Panc1 (cell line): ENCODE results near the gene CRTC1. TPM values are rescaled to one million over a fixed set of nuclear protein-coding genes. Genes with fewer than 3 reads are reported as not detected.
A peak's percentile ranks its signal among the peaks of the same experiment; 100 is the strongest.

Experiments used
- ATAC-seq: fragments of 200-7000 bp; cut with Tn5 transposase; 2 replicates; pipeline ENCODE4 v1.9.1; 2020; ENCODE audit warnings: mild to moderate bottlenecking, moderate library complexity
- BruUV-seq: library from RNA; stranded (reverse); fragments of 400-500 nt; replicated peaks from 2 replicates; lab custom pipeline; 2021; lab: Mats Ljungman, UMichigan
- CTCF ChIA-PET: fragments of 300-600 bp; sonication (Branson Sonifier 250); formaldehyde crosslinking; loops from one replicate; lab custom pipeline; 2022; ENCODE audit warnings: antibody characterized with exemption; lab: Charles Lee
- POLR2A ChIA-PET: fragments of 300-600 bp; sonication (Branson Sonifier 250); formaldehyde crosslinking; loops from one replicate; lab custom pipeline; 2022; ENCODE audit warnings: antibody characterized with exemption; lab: Charles Lee
- DNase-seq: peaks from one replicate; pipeline ENCODE4 v3.0.0-alpha.2; 2010; ENCODE audit warnings: low read depth, low spot score
- H3K27ac ChIP-seq: 2 replicates; pipeline ENCODE4 v1.5.1; 2011; ENCODE audit warnings: mild to moderate bottlenecking, low read length, inconsistent platforms
- H3K27me3 ChIP-seq: fragments of 200-500 bp; sonication (Bioruptor generic); 2 replicates; pipeline ENCODE4 v1.6.0; 2014; ENCODE audit warnings: low read length, inconsistent platforms; ENCODE audit not compliant: control insufficient read depth, insufficient read depth
- H3K36me3 ChIP-seq: fragments of 200-500 bp; sonication (Bioruptor generic); 2 replicates; pipeline ENCODE4 v1.5.1; 2014; ENCODE audit warnings: inconsistent platforms, mild to moderate bottlenecking, low read length, moderate library complexity; ENCODE audit not compliant: control insufficient read depth, insufficient read depth
- H3K4me1 ChIP-seq: 2 replicates; pipeline ENCODE4 v1.5.1; 2011; ENCODE audit warnings: inconsistent platforms, mild to moderate bottlenecking, low read length, moderate library complexity; ENCODE audit not compliant: control insufficient read depth, insufficient read depth
- H3K4me3 ChIP-seq, 2 experiments: 2 replicates each; pipeline ENCODE4 v1.5.1; 2011 to 2012; ENCODE audit warnings: low read depth in 2 of 2, low read length in 2 of 2, mild to moderate bottlenecking in 2 of 2, inconsistent platforms in 1 of 2, moderate library complexity in 1 of 2
- H3K9me3 ChIP-seq: fragments of 200-500 bp; sonication (Bioruptor generic); 2 replicates; pipeline ENCODE4 v1.5.1; 2014; ENCODE audit warnings: low read depth, mild to moderate bottlenecking, inconsistent platforms, low read length, moderate library complexity; ENCODE audit not compliant: control insufficient read depth, insufficient read depth
- CTCF ChIP-seq: fragments of 450-650 bp; IDR thresholded peaks from 2 replicates; pipeline ENCODE4 v1.5.1; 2017; ENCODE audit warnings: mild to moderate bottlenecking
- POLR2AphosphoS5 ChIP-seq: IDR thresholded peaks from 2 replicates; pipeline ENCODE4 v1.6.1; 2012; ENCODE audit warnings: mild to moderate bottlenecking, low read depth, low read length, moderate library complexity
- SIN3A ChIP-seq: IDR thresholded peaks from 2 replicates; pipeline ENCODE4 v1.6.1; 2012; ENCODE audit warnings: low read depth, mild to moderate bottlenecking, low read length, moderate library complexity, borderline replicate concordance; ENCODE audit not compliant: insufficient read depth
- TCF7L2 ChIP-seq: IDR thresholded peaks from 2 replicates; pipeline ENCODE4 v1.6.1; 2011; ENCODE audit warnings: mild to moderate bottlenecking, low read depth, low read length, inconsistent platforms
- in situ Hi-C: cut with HindIII; loops from 2 replicates; pipeline ENCODE4 v1.10.0; 2016; ENCODE audit warnings: low sequenced_read_pairs, low pct_unique_long_range_greater_than_20kb
- intact Hi-C: fragments of 100-400 bp; cut with micrococcal nuclease; formaldehyde crosslinking; loops from one replicate; pipeline ENCODE4 v1.10.0; 2022; ENCODE audit not compliant: unreplicated experiment
- total RNA-seq: library from RNA; stranded (reverse); gene quantifications from one replicate; pipeline ENCODE4 v1.2.1, GENCODE V29; 2021; ENCODE audit not compliant: unreplicated experiment
- TF ChIP-seq, protein P1 (sequence below), 2 experiments: IDR thresholded peaks; 2 replicates each; pipeline ENCODE4 v1.6.1; 2011 to 2012; ENCODE audit warnings: low read depth in 2 of 2, control low read depth in 1 of 2, low read length in 1 of 2, mild to moderate bottlenecking in 1 of 2, moderate library complexity in 1 of 2; ENCODE audit not compliant: insufficient read depth in 1 of 2

CRTC1 gene
- total RNA-seq, 1 experiment from 2014 or later, result 18.2 TPM

DNA sequence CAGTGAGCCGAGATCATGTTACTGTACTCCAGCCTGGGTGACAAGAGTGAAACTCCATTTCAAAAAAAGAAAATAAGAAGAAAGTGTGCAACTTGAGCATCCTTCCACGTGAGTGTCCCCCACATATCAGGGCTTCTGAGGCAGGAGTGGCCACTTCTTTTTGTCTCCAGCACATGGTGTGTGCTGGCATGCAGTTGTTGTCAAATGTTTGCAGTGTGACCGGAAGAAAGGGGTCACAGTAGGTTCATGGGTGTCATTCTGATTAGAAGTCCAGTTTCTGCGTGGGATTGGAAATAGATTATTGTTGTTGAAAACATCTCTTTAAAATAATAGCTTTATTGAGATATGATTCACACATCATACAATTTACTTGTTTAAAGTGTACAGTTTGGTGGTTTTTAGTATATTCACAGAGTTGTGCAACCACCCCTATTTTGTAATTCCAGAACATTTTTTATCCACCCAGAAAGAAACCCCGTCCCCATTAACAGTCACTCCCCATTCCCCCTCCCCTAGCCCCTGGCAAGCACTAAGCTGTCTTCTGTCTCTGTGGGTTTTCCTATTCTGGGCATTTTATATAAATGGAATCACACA lies 2.2 kb downstream of the CRTC1 start:
- BruUV-seq, result TSS peak; percentile 81
- in situ Hi-C loops, result no loop called here
- CTCF ChIA-PET, result no interaction called here

DNA sequence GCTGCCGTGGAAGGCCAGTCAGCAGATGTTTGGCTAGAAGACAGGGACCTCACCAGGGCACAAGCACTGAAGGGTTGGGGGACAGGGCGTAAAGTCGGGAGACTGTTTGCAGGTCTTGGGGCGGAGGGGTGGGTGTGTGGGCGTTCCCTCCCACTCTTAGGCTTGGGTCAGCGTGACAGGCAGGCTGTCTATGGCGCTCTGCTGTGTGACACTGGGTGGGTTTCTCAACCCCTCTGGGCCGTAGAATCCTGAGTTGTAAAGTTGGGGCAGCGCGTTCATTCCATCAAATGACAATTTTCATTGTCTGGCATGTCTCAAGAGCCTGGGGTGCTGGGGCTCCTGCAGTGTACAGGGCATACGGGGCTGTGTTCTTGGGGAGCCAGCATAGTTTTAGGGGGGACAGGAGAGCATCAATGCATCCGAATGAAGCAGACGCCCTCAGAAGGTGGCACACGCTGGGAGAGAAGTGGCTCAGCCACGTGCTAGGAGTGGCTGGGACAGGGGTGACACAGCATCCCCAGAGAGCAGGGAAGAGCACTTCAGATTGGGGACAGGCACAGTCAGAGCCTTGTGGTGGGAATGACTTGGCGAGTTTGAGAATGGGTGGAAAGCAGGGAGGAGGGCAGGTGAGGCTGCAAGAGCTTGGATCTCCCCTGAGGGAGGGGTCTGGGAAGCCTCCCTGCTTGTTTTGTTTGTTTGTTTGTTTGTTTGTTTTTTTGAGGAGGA lies 4.4 kb downstream of the CRTC1 start:
- TF ChIP-seq SIN3A, result no peak
- no peak for TF ChIP-seq TCF7L2
- TF ChIP-seq POLR2AphosphoS5, result no peak
- TF ChIP-seq CTCF, result no peak
- TF ChIP-seq, protein P1, sequence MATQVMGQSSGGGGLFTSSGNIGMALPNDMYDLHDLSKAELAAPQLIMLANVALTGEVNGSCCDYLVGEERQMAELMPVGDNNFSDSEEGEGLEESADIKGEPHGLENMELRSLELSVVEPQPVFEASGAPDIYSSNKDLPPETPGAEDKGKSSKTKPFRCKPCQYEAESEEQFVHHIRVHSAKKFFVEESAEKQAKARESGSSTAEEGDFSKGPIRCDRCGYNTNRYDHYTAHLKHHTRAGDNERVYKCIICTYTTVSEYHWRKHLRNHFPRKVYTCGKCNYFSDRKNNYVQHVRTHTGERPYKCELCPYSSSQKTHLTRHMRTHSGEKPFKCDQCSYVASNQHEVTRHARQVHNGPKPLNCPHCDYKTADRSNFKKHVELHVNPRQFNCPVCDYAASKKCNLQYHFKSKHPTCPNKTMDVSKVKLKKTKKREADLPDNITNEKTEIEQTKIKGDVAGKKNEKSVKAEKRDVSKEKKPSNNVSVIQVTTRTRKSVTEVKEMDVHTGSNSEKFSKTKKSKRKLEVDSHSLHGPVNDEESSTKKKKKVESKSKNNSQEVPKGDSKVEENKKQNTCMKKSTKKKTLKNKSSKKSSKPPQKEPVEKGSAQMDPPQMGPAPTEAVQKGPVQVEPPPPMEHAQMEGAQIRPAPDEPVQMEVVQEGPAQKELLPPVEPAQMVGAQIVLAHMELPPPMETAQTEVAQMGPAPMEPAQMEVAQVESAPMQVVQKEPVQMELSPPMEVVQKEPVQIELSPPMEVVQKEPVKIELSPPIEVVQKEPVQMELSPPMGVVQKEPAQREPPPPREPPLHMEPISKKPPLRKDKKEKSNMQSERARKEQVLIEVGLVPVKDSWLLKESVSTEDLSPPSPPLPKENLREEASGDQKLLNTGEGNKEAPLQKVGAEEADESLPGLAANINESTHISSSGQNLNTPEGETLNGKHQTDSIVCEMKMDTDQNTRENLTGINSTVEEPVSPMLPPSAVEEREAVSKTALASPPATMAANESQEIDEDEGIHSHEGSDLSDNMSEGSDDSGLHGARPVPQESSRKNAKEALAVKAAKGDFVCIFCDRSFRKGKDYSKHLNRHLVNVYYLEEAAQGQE (IDR thresholded peaks at IDR 0.05; ENCODE audit: insufficient read depth in 1 of 2, low read depth in 2 of 2, low read length in 1 of 2), result no peak
- Histone ChIP-seq H3K4me1 (peaks cover 5% of the 10 kb centered on the region; the same call in 1 of the 2 replicates), H3K9me3 (no peaks in the 10 kb centered on the region), H3K27me3 (no peaks in the 10 kb centered on the region), H3K4me3 (no peak overlapping the region), H3K36me3 (no peaks in the 10 kb centered on the region), H3K27ac (no peak overlapping the region)
- TSS peak; percentile 17 for BruUV-seq
- no peak for DNase-seq
- ATAC-seq, result no peak
- intact Hi-C loops, result no loop called here
- in situ Hi-C loops, result no loop called here
- ChIA-PET CTCF (no interaction called here), POLR2A (no interaction called here)

More for the DNA sequence above, 2.2 kb downstream of the CRTC1 start:
- ATAC-seq (no peak), DNase-seq (no peak)
- Histone ChIP-seq H3K4me3 (no peak overlapping the region), H3K27ac (no peak overlapping the region), H3K27me3 (no peaks in the 10 kb centered on the region), H3K9me3 (no peaks in the 10 kb centered on the region), H3K4me1 (peaks cover 5% of the 10 kb centered on the region), H3K36me3 (no peaks in the 10 kb centered on the region)
- intact Hi-C loops, result no loop called here
- TF ChIP-seq SIN3A (no peak), TCF7L2 (no peak), POLR2AphosphoS5 (no peak), CTCF (no peak)
- TF ChIP-seq, protein P1 (IDR thresholded peaks at IDR 0.05; ENCODE audit: insufficient read depth in 1 of 2, low read depth in 2 of 2, low read length in 1 of 2), result no peak
- POLR2A ChIA-PET, result no interaction called here
